Keratinocyte (primary cell): ENCODE results near the gene TMEM263. TPM values are rescaled to one million over a fixed set of nuclear protein-coding genes. Genes with fewer than 3 reads are reported as not detected.

Experiments used
- DNase-seq: peaks from one replicate; pipeline ENCODE4 v3.0.0-alpha.2; 2011; ENCODE audit warnings: low read depth, missing footprints, low spot score
- FAIRE-seq: peaks from 2 replicates; lab custom pipeline; 2011; peaks lifted over from hg19 to GRCh38; lab: Jason Lieb, UNC
- H2AFZ ChIP-seq: 2 replicates; pipeline ENCODE4 v1.6.0; 2012; ENCODE audit warnings: low read length, control low read depth, inconsistent platforms; ENCODE audit not compliant: control insufficient read depth
- H3K27ac ChIP-seq: 2 replicates; pipeline ENCODE4 v1.5.1; 2011; ENCODE audit warnings: low read length; ENCODE audit not compliant: control insufficient read depth, insufficient read depth
- H3K27me3 ChIP-seq: 3 replicates; pipeline ENCODE4 v1.6.0; 2011; ENCODE audit warnings: low read length; ENCODE audit not compliant: control insufficient read depth, insufficient read depth; ENCODE audit errors: extremely low read depth
- H3K36me3 ChIP-seq, 2 experiments: 2 replicates in 1 of 2; 3 replicates in 1 of 2; pipeline ENCODE4 v1.5.1; 2011; ENCODE audit warnings: low read length in 2 of 2, mild to moderate bottlenecking in 1 of 2; ENCODE audit not compliant: control insufficient read depth in 2 of 2, insufficient read depth in 2 of 2; ENCODE audit errors: extremely low read depth in 1 of 2
- H3K4me1 ChIP-seq: 3 replicates; pipeline ENCODE4 v1.5.1; 2011; ENCODE audit warnings: low read length; ENCODE audit not compliant: control insufficient read depth, insufficient read depth; ENCODE audit errors: extremely low read depth
- H3K4me2 ChIP-seq: 3 replicates; pipeline ENCODE4 v1.6.0; 2011; ENCODE audit warnings: low read depth, low read length; ENCODE audit not compliant: control insufficient read depth, insufficient read depth; ENCODE audit errors: extremely low read depth
- H3K4me3 ChIP-seq, 3 experiments: fragments of 200-600 bp in 1 of 3; sonication (generic) in 1 of 3; 2 replicates in 2 of 3; 3 replicates in 1 of 3; pipeline ENCODE4 v1.5.1; 2011 to 2016; ENCODE audit warnings: low read length in 3 of 3, mild to moderate bottlenecking in 3 of 3, control low read depth in 2 of 3, inconsistent platforms in 1 of 3, low read depth in 1 of 3, mixed read lengths in 1 of 3, mixed run types in 1 of 3, moderate library complexity in 1 of 3; ENCODE audit not compliant: control insufficient read depth in 2 of 3, insufficient read depth in 2 of 3; ENCODE audit errors: extremely low read depth in 1 of 3
- H3K79me2 ChIP-seq: 2 replicates; pipeline ENCODE4 v1.6.0; 2012; ENCODE audit warnings: low read length; ENCODE audit not compliant: control insufficient read depth, insufficient read depth
- H3K9ac ChIP-seq: 3 replicates; pipeline ENCODE4 v1.6.0; 2011; ENCODE audit warnings: low read length; ENCODE audit not compliant: control insufficient read depth, insufficient read depth; ENCODE audit errors: extremely low read depth
- H3K9me1 ChIP-seq: 3 replicates; pipeline ENCODE4 v1.6.0; 2011; ENCODE audit warnings: low read length; ENCODE audit not compliant: control insufficient read depth, insufficient read depth; ENCODE audit errors: extremely low read depth
- H3K9me3 ChIP-seq: 2 replicates; pipeline ENCODE4 v1.5.1; 2012; ENCODE audit warnings: low read depth, low read length; ENCODE audit not compliant: control insufficient read depth
- H4K20me1 ChIP-seq: 3 replicates; pipeline ENCODE4 v1.6.0; 2011; ENCODE audit warnings: low read length; ENCODE audit not compliant: control insufficient read depth, insufficient read depth; ENCODE audit errors: extremely low read depth
- EZH2 ChIP-seq: IDR thresholded peaks from one replicate; pipeline ENCODE4 v1.6.1; 2012; ENCODE audit warnings: inconsistent platforms, mild to moderate bottlenecking, low read length, moderate library complexity
- dilution Hi-C: fragments of 300-500 bp; cut with MboI; formaldehyde crosslinking; loops from one replicate; pipeline ENCODE4 v1.7.0; 2020; ENCODE audit warnings: low sequenced_read_pairs; ENCODE audit not compliant: extremely low pct_ligation_motif_present
- polyA plus RNA-seq, 5 experiments: library from polyadenylated mRNA; depleted of rRNA in 3 of 5; stranded (reverse) in 3 of 5; stranded (forward) in 1 of 5; unstranded in 1 of 5; fragments of >200 nt; gene quantifications; 1 replicate in 1 of 5; 2 replicates in 3 of 5; 3 replicates in 1 of 5; pipeline versions ENCODE4 v1.2.1 to v1.2.3, GENCODE V29; 2011 to 2012; ENCODE audit warnings: missing spikeins in 2 of 5, low read depth in 1 of 5, low replicate concordance in 1 of 5
- TF ChIP-seq, protein P1 (sequence below), 3 experiments: IDR thresholded peaks in 1 of 3; conservative IDR thresholded peaks in 1 of 3; optimal IDR thresholded peaks in 1 of 3; 2 replicates in 2 of 3; 3 replicates in 1 of 3; pipeline versions ENCODE3 to v1.5.1; 2011; ENCODE audit warnings: low read length in 3 of 3, mild to moderate bottlenecking in 3 of 3, moderate library complexity in 2 of 3, control low read depth in 1 of 3, inconsistent platforms in 1 of 3; ENCODE audit not compliant: insufficient read depth in 2 of 3; ENCODE audit errors: extremely low read depth in 1 of 3

TMEM263 gene
- polyA plus RNA-seq, 1 donor (not counting 4 experiments of a cell fraction or from before 2014, with no cell fraction given): 22.0 TPM

DNA sequence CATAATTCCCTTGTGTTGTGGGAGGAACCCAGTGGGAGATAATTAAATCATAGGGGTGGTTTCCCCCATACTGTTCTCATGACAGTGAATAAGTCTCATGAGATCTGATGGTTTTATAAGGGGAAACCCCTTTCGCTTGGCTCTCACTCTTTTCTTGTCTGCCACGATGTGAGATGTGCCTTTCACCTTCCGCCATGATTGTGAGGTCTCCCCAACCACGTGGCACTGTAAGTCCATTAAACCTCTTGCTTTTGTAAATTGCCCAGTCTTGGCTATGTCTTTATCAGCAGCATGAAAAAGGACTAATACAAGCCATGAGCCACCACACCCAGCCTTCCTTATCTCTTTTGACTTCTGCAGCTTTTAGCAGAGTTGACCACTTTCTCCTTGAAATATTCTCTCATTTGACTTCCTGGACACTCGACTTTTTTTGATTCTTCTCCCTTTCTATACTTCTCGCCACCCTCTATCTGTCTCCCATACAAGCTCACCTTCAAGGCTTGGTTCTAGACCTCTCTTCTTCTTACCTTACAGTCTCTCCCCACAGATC is 29.0 kb downstream of the TMEM263 start:
- DNase-seq (no peak), FAIRE-seq (no peak)
- H4K20me1 ChIP-seq: no peaks in the 10 kb centered on the region
- no peak overlapping the region for H3K9ac ChIP-seq
- H3K36me3 ChIP-seq: peaks cover 0 to 5% of the 10 kb centered on the region in 2 experiments
- H3K27ac ChIP-seq: no peak overlapping the region
- no peak overlapping the region for H3K4me3 ChIP-seq
- H3K4me1 ChIP-seq: peaks cover 11% of the 10 kb centered on the region
- H3K79me2 ChIP-seq: peaks cover 1% of the 10 kb centered on the region
- no peak overlapping the region for H2AFZ ChIP-seq
- H3K9me3 ChIP-seq: no peaks in the 10 kb centered on the region
- TF ChIP-seq, protein P1, sequence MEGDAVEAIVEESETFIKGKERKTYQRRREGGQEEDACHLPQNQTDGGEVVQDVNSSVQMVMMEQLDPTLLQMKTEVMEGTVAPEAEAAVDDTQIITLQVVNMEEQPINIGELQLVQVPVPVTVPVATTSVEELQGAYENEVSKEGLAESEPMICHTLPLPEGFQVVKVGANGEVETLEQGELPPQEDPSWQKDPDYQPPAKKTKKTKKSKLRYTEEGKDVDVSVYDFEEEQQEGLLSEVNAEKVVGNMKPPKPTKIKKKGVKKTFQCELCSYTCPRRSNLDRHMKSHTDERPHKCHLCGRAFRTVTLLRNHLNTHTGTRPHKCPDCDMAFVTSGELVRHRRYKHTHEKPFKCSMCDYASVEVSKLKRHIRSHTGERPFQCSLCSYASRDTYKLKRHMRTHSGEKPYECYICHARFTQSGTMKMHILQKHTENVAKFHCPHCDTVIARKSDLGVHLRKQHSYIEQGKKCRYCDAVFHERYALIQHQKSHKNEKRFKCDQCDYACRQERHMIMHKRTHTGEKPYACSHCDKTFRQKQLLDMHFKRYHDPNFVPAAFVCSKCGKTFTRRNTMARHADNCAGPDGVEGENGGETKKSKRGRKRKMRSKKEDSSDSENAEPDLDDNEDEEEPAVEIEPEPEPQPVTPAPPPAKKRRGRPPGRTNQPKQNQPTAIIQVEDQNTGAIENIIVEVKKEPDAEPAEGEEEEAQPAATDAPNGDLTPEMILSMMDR (optimal IDR thresholded peaks at IDR 0.05 in 1 of 3, IDR thresholded peaks at IDR 0.05 in 1 of 3, conservative IDR thresholded peaks at IDR 0.05 in 1 of 3; ENCODE audit: extremely low read depth in 1 of 3, insufficient read depth in 2 of 3, low read length in 3 of 3): no peak
- no peak for TF ChIP-seq EZH2
- dilution Hi-C loops: no loop called here
- H3K9me1 ChIP-seq: no peaks in the 10 kb centered on the region
- no peak overlapping the region for H3K4me2 ChIP-seq
- H3K27me3 ChIP-seq: no peaks in the 10 kb centered on the region

DNA sequence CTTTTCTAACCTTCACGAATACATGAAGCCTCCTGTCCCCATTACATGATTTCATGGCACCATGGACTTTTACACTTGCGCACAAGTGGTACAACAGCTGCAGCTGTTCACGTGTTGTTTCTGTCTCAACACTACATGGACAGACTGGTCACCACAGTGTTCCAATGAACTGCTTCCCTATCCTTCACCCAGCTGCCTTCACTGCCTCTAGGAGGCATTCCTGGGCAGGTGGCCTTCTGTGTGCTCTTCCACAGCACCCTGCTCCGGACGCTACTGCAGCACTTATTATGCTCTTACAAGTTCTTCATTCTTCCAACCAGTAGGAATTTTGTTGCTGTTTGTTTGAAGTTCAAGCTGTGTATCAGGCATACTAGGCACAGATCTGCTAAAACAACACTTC is 29.8 kb downstream of the TMEM263 start:
- H3K4me3 ChIP-seq: no peak overlapping the region

More for the DNA sequence above, 29.8 kb downstream of the TMEM263 start:
- TF ChIP-seq, protein P1 (optimal IDR thresholded peaks at IDR 0.05 in 1 of 3, IDR thresholded peaks at IDR 0.05 in 1 of 3, conservative IDR thresholded peaks at IDR 0.05 in 1 of 3; ENCODE audit: extremely low read depth in 1 of 3, insufficient read depth in 2 of 3, low read length in 3 of 3): peak in 1 of 3 experiments; percentile 21
- TF ChIP-seq EZH2: no peak
- no peak for FAIRE-seq
- H3K36me3 ChIP-seq: peaks cover 0 to 5% of the 10 kb centered on the region in 2 experiments
- H2AFZ ChIP-seq: no peak overlapping the region
- peak overlapping the region; percentile 96 for H3K4me2 ChIP-seq
- no peaks in the 10 kb centered on the region for H3K9me3 ChIP-seq
- H3K27ac ChIP-seq: no peak overlapping the region
- H3K9me1 ChIP-seq: no peaks in the 10 kb centered on the region
- H4K20me1 ChIP-seq: no peaks in the 10 kb centered on the region
- H3K79me2 ChIP-seq: peaks cover 1% of the 10 kb centered on the region
- DNase-seq: no peak
- dilution Hi-C loops: no loop called here
- no peaks in the 10 kb centered on the region for H3K27me3 ChIP-seq
- no peak overlapping the region for H3K9ac ChIP-seq
- peaks cover 11% of the 10 kb centered on the region for H3K4me1 ChIP-seq
